ENCODE measurements around the gene FBXL14.

DNA sequence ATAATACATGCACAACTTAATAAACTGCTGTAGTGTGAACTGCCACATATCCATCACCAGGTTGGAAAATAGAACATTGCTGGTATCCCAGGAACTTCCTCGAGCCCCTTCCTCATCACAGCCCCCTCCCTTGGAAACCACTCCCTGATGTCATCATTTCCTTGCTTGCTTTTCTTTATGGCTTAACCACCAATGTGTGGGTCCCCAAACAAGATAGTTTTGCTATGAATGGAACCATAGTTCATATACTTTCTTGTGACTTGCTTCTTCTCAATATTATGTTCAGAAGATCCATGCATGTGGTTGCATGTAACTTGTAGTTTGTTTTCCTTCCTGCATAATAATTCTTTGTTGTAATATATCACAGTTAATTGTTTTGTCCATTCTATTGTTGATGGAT is 25.7 kb upstream of the FBXL14 start:
- TF ChIP-seq, protein P1, sequence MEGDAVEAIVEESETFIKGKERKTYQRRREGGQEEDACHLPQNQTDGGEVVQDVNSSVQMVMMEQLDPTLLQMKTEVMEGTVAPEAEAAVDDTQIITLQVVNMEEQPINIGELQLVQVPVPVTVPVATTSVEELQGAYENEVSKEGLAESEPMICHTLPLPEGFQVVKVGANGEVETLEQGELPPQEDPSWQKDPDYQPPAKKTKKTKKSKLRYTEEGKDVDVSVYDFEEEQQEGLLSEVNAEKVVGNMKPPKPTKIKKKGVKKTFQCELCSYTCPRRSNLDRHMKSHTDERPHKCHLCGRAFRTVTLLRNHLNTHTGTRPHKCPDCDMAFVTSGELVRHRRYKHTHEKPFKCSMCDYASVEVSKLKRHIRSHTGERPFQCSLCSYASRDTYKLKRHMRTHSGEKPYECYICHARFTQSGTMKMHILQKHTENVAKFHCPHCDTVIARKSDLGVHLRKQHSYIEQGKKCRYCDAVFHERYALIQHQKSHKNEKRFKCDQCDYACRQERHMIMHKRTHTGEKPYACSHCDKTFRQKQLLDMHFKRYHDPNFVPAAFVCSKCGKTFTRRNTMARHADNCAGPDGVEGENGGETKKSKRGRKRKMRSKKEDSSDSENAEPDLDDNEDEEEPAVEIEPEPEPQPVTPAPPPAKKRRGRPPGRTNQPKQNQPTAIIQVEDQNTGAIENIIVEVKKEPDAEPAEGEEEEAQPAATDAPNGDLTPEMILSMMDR (IDR thresholded peaks at IDR 0.05), result no peak
- no peak for TF ChIP-seq POLR2A (IDR thresholded peaks at IDR 0.05)
- no peak for TF ChIP-seq EP300 (IDR thresholded peaks at IDR 0.05)

All from upper lobe of left lung (tissue), 4 donors.